A549 (cell line): ENCODE data around the gene CTU2. TPM values are rescaled to one million over a fixed set of nuclear protein-coding genes. Genes with fewer than 3 reads are reported as not detected.

Experiments used
- ATAC-seq, 2 experiments: fragments of 200-7000 bp in 1 of 2; fragments of >200 bp in 1 of 2; cut with Nextera tagmentation in 1 of 2; cut with Tn5 transposase in 1 of 2; 3 replicates each; pipeline versions ENCODE4 v1.8.0 to v1.9.1; 2018 to 2020; ENCODE audit warnings: mild to moderate bottlenecking in 1 of 2, moderate library complexity in 1 of 2
- CTCF ChIA-PET: fragments of 300-600 bp; sonication (Branson Sonifier 250); formaldehyde crosslinking; extraction: SDS; loops from one replicate; lab custom pipeline; 2021; ENCODE audit warnings: antibody characterized with exemption, inconsistent platforms; lab: Yijun Ruan, JAX
- POLR2A ChIA-PET: fragments of 350-600 bp; formaldehyde crosslinking; extraction: SDS; loops from one replicate; lab custom pipeline; 2021; ENCODE audit warnings: antibody characterized with exemption, inconsistent platforms; lab: Yijun Ruan, JAX
- DNase-seq, 2 experiments: peaks; one replicate each; pipeline versions ENCODE4 v3.0.0 to v3.0.0-alpha.2; 2011 to 2016; ENCODE audit warnings: low read depth in 1 of 2, low spot score in 1 of 2
- FAIRE-seq: peaks from 2 replicates; lab custom pipeline; 2011; peaks lifted over from hg19 to GRCh38; lab: Jason Lieb, UNC
- H3K27ac ChIP-seq, 2 experiments: fragments of >200 bp; sonication (Bioruptor Twin); formaldehyde crosslinking; 3 replicates each; pipeline ENCODE4 v1.5.1; 2016 to 2017
- H3K4me1 ChIP-seq: fragments of >200 bp; sonication (Bioruptor Twin); formaldehyde crosslinking; 3 replicates; pipeline ENCODE4 v1.6.1; 2016
- H3K4me2 ChIP-seq: fragments of >200 bp; sonication (Bioruptor Twin); formaldehyde crosslinking; 3 replicates; pipeline ENCODE4 v1.6.1; 2016
- H3K4me3 ChIP-seq: fragments of >200 bp; sonication (Bioruptor Twin); formaldehyde crosslinking; 3 replicates; pipeline ENCODE4 v1.5.1; 2016
- H3K9me3 ChIP-seq: fragments of >200 bp; sonication (Bioruptor Twin); formaldehyde crosslinking; 3 replicates; pipeline ENCODE4 v1.6.1; 2016
- BCL3 ChIP-seq: fragments of >200 bp; sonication (Bioruptor Twin); formaldehyde crosslinking; IDR thresholded peaks from 3 replicates; pipeline ENCODE4 v1.6.1; 2016
- CBX8 ChIP-seq: fragments of 200-600 bp; sonication (generic); IDR thresholded peaks from 2 replicates; pipeline ENCODE4 v1.6.1; 2016
- ESRRA ChIP-seq: fragments of 150-350 bp; IDR thresholded peaks from 2 replicates; pipeline ENCODE4 v1.6.1; 2014; ENCODE audit warnings: mild to moderate bottlenecking, low read length, borderline replicate concordance
- FOSL2 ChIP-seq, 2 experiments: fragments of 450-650 bp in 1 of 2; fragments of >200 bp in 1 of 2; sonication (Bioruptor Twin) in 1 of 2; formaldehyde crosslinking; IDR thresholded peaks; 2 replicates each; pipeline versions ENCODE4 v1.5.0 to v1.6.1; 2016 to 2020; ENCODE audit warnings: mild to moderate bottlenecking in 1 of 2, moderate library complexity in 1 of 2
- GATA3 ChIP-seq: IDR thresholded peaks from 2 replicates; pipeline ENCODE4 v1.6.1; 2012; ENCODE audit warnings: borderline replicate concordance
- HDAC2 ChIP-seq: fragments of 200-600 bp; sonication (generic); IDR thresholded peaks from 2 replicates; pipeline ENCODE4 v1.6.1; 2016
- HOXB13 ChIP-seq: fragments of 250-450 bp; sonication (Bioruptor Pico); IDR thresholded peaks from 2 replicates; pipeline ENCODE4 v1.5.0; 2020; ENCODE audit warnings: low read depth, mild to moderate bottlenecking, moderate library complexity
- JUNB ChIP-seq: fragments of >200 bp; sonication (Bioruptor Twin); formaldehyde crosslinking; IDR thresholded peaks from 2 replicates; pipeline ENCODE4 v1.6.1; 2016
- KDM5A ChIP-seq: fragments of 200-600 bp; sonication (generic); IDR thresholded peaks from 2 replicates; pipeline ENCODE4 v1.6.1; 2016; ENCODE audit warnings: antibody characterized with exemption, mild to moderate bottlenecking
- MAFK ChIP-seq: fragments of 450-650 bp; IDR thresholded peaks from 2 replicates; pipeline ENCODE4 v1.6.1; 2014; ENCODE audit not compliant: partially characterized antibody
- MAZ ChIP-seq: fragments of 150-350 bp; IDR thresholded peaks from 2 replicates; pipeline ENCODE4 v1.6.1; 2014; ENCODE audit warnings: antibody characterized with exemption, low read depth, low read length, borderline replicate concordance
- MYC ChIP-seq: IDR thresholded peaks from 2 replicates; pipeline ENCODE4 v1.6.1; 2012; ENCODE audit warnings: mild to moderate bottlenecking, inconsistent platforms, low read length, improper control_type of control experiment, borderline replicate concordance
- NR3C1 ChIP-seq: fragments of >200 bp; sonication (Bioruptor Twin); formaldehyde crosslinking; IDR thresholded peaks from 3 replicates; pipeline ENCODE4 v1.6.1; 2017
- PBX3 ChIP-seq: IDR thresholded peaks from 2 replicates; pipeline ENCODE4 v1.6.1; 2012
- PHF8 ChIP-seq: fragments of 200-600 bp; sonication (generic); IDR thresholded peaks from 2 replicates; pipeline ENCODE4 v1.6.1; 2016; ENCODE audit warnings: low read depth, mild to moderate bottlenecking, antibody characterized with exemption, moderate library complexity, borderline replicate concordance
- POLR2A ChIP-seq: IDR thresholded peaks from 2 replicates; pipeline ENCODE4 v1.6.1; 2012; ENCODE audit warnings: mild to moderate bottlenecking, low read length
- RARB ChIP-seq: fragments of 250-450 bp; sonication (Bioruptor Pico); IDR thresholded peaks from 2 replicates; pipeline ENCODE4 v1.8.0; 2021; ENCODE audit warnings: mild to moderate bottlenecking, moderate library complexity
- RCOR1 ChIP-seq: fragments of 150-350 bp; IDR thresholded peaks from 2 replicates; pipeline ENCODE4 v1.6.1; 2014; ENCODE audit warnings: antibody characterized with exemption, low read length, low read depth
- RFX5 ChIP-seq: fragments of 450-650 bp; IDR thresholded peaks from 2 replicates; pipeline ENCODE4 v1.7.1; 2014; ENCODE audit warnings: antibody characterized with exemption, mild to moderate bottlenecking, moderate library complexity
- SREBF2 ChIP-seq: fragments of 450-650 bp; IDR thresholded peaks from 2 replicates; pipeline ENCODE4 v1.6.1; 2014; ENCODE audit warnings: mild to moderate bottlenecking, moderate library complexity
- TFCP2L1 ChIP-seq: fragments of 250-450 bp; sonication (Bioruptor Pico); IDR thresholded peaks from 2 replicates; pipeline ENCODE4 v1.5.0; 2021; ENCODE audit warnings: mild to moderate bottlenecking
- TP53 ChIP-seq: fragments of 250-450 bp; sonication (Bioruptor Pico); IDR thresholded peaks from 2 replicates; pipeline ENCODE4 v1.5.0; 2021; ENCODE audit warnings: mild to moderate bottlenecking, moderate library complexity
- ZFP36 ChIP-seq: fragments of 450-650 bp; IDR thresholded peaks from 2 replicates; pipeline ENCODE4 v1.6.1; 2014; ENCODE audit warnings: borderline replicate concordance; ENCODE audit not compliant: partially characterized antibody
- ZSCAN20 ChIP-seq: fragments of 250-450 bp; sonication (Bioruptor Pico); IDR thresholded peaks from 2 replicates; pipeline ENCODE4 v1.8.0; 2022; ENCODE audit warnings: mild to moderate bottlenecking, moderate library complexity
- WGBS: methylation state at CpG from one replicate; pipeline ENCODE4 v1.1.6; 2017; ENCODE audit errors: missing lambda C conversion rate; 5-methylcytosine and 5-hydroxymethylcytosine counted together
- polyA plus RNA-seq, 4 experiments: library from polyadenylated mRNA; depleted of rRNA in 3 of 4; stranded (reverse); fragments of >200 nt; fragmentation: RNase III in 1 of 4; extraction: RNeasy Plus Mini Kit Qiagen cat#74134 plus additional on column Dnase treatment in 1 of 4; gene quantifications; 2 replicates in 3 of 4; 3 replicates in 1 of 4; pipeline ENCODE4 v1.2.3, GENCODE V29; 2011 to 2017
- TF ChIP-seq, protein P1 (sequence below): fragments of 250-450 bp; sonication (Bioruptor Pico); IDR thresholded peaks from 2 replicates; pipeline ENCODE4 v1.5.0; 2021; ENCODE audit warnings: mild to moderate bottlenecking, moderate library complexity, borderline replicate concordance
- TF ChIP-seq, protein P2 (sequence below): IDR thresholded peaks from 2 replicates; pipeline ENCODE4 v1.6.1; 2012; ENCODE audit warnings: low read depth, borderline replicate concordance
- TF ChIP-seq, protein P3 (sequence below): fragments of 450-650 bp; IDR thresholded peaks from 2 replicates; pipeline ENCODE4 v1.6.1; 2014; ENCODE audit warnings: antibody characterized with exemption
- TF ChIP-seq, protein P4 (sequence below): IDR thresholded peaks from 2 replicates; pipeline ENCODE4 v1.6.1; 2012

CTU2 gene
- polyA plus RNA-seq, 2 of the 4 experiments (the other 2 are of a cell fraction) = 16.4 to 21.8 TPM

- WGBS = 3% methylated on average over 28 of the region's 49 CpGs
- POLR2A ChIA-PET = interaction anchor here (1.2 kb wide), 1 partner anchor 11 kb away, joined by 3 read pairs; no protein-coding TSS in a partner anchor
- H3K9me3 ChIP-seq = no peaks in the 10 kb centered on the region
- H3K4me2 ChIP-seq = peak overlapping the region; percentile 92
- DNase-seq (no peak), ATAC-seq (no peak), FAIRE-seq (no peak)
- TF ChIP-seq HDAC2 = 0 out of 2 replicates have a peak, but pooled peaks have one; percentile 56
- TF ChIP-seq SREBF2 = no peak
- TF ChIP-seq, protein P1, sequence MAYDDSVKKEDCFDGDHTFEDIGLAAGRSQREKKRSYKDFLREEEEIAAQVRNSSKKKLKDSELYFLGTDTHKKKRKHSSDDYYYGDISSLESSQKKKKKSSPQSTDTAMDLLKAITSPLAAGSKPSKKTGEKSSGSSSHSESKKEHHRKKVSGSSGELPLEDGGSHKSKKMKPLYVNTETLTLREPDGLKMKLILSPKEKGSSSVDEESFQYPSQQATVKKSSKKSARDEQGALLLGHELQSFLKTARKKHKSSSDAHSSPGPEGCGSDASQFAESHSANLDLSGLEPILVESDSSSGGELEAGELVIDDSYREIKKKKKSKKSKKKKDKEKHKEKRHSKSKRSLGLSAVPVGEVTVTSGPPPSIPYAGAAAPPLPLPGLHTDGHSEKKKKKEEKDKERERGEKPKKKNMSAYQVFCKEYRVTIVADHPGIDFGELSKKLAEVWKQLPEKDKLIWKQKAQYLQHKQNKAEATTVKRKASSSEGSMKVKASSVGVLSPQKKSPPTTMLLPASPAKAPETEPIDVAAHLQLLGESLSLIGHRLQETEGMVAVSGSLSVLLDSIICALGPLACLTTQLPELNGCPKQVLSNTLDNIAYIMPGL (CRISPR knock-in tag) = no peak
- no peak for TF ChIP-seq ZSCAN20 (CRISPR knock-in tag)
- TF ChIP-seq RCOR1 = no peak
- no peak for TF ChIP-seq ESRRA
- TF ChIP-seq POLR2A = no peak
- no peak for TF ChIP-seq JUNB
- H3K27ac ChIP-seq = peak overlapping the region; percentile 80 to 92
- peak overlapping the region; percentile 91 for H3K4me3 ChIP-seq
- H3K4me1 ChIP-seq = peaks cover 9% of the 10 kb centered on the region; the same call in 1 of the 3 replicates
- CTCF ChIA-PET = interaction anchor here (1.0 to 2.6 kb wide), 2 partner anchors 19 to 75 kb away, joined by 4 to 7 read pairs; no protein-coding TSS in a partner anchor
Measured at GRCh38 chr16:88662222-88662842, 44.0 kb upstream of the CTU2 start.

- Histone ChIP-seq H3K4me3 (peak within 1 kb of the TSS; percentile 91), H3K27ac (peak within 1 kb of the TSS; percentile 80 to 92), H3K4me2 (peak within 1 kb of the TSS; percentile 92), H3K9me3 (no peaks in the 10 kb centered on the region), H3K4me1 (peaks cover 9% of the 10 kb centered on the region; the same call in 1 of the 3 replicates)
- DNase-seq (peak; percentile 98 to 99), FAIRE-seq (peak; percentile 46), ATAC-seq (peak; percentile 97 to 99)
- CTCF ChIA-PET = interaction anchor here (1.0 to 2.6 kb wide), 3 partner anchors 12 to 75 kb away, joined by 3 to 7 read pairs (median 4); no protein-coding TSS in a partner anchor
- 0% methylated on average over 6 of the region's 88 CpGs for WGBS
- TF ChIP-seq MYC (no peak), KDM5A (0 out of 2 replicates have a peak, but pooled peaks have one; percentile 18), PHF8 (peak; percentile 80), PBX3 (no peak), MAZ (no peak), NR3C1 (no peak), MAFK (peak; percentile 15), TP53 (CRISPR knock-in tag) (no peak), RARB (CRISPR knock-in tag) (no peak), POLR2A (peak; percentile 97), HDAC2 (no peak), BCL3 (peak; percentile 51; the same call in 1 of the 3 replicates), GATA3 (0 out of 2 replicates have a peak, but pooled peaks have one; percentile 15), HOXB13 (CRISPR knock-in tag) (no peak), RFX5 (peak; percentile 89), TFCP2L1 (0 out of 2 replicates have a peak, but pooled peaks have one; percentile 55), FOSL2 (IDR thresholded peaks at IDR 0.05) (no peak), FOSL2 (CRISPR knock-in tag; IDR thresholded peaks at IDR 0.05) (no peak), ZFP36 (no peak), CBX8 (no peak)
- TF ChIP-seq, protein P2, sequence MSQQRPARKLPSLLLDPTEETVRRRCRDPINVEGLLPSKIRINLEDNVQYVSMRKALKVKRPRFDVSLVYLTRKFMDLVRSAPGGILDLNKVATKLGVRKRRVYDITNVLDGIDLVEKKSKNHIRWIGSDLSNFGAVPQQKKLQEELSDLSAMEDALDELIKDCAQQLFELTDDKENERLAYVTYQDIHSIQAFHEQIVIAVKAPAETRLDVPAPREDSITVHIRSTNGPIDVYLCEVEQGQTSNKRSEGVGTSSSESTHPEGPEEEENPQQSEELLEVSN = 0 out of 2 replicates have a peak, but pooled peaks have one; percentile 59
- TF ChIP-seq, protein P3, sequence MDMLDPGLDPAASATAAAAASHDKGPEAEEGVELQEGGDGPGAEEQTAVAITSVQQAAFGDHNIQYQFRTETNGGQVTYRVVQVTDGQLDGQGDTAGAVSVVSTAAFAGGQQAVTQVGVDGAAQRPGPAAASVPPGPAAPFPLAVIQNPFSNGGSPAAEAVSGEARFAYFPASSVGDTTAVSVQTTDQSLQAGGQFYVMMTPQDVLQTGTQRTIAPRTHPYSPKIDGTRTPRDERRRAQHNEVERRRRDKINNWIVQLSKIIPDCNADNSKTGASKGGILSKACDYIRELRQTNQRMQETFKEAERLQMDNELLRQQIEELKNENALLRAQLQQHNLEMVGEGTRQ = peak; percentile 37; the same call in 1 of the 2 replicates
- TF ChIP-seq, protein P4, sequence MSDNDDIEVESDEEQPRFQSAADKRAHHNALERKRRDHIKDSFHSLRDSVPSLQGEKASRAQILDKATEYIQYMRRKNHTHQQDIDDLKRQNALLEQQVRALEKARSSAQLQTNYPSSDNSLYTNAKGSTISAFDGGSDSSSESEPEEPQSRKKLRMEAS = peak; percentile 79
- POLR2A ChIA-PET = interaction anchor here (1.2 kb wide), 1 partner anchor 11 kb away, joined by 3 read pairs; no protein-coding TSS in a partner anchor
Measured at GRCh38 chr16:88662843-88663606, 43.3 kb upstream of the CTU2 start, which contains the start of gene MVD. Gene MVD (minus strand): TSS chr16:88663091. CDS start chr16:88663080, 11 bp downstream.
